GM12872 (cell line): ENCODE measurements around the gene PTGER3.

Source experiments
- CTCF ChIP-seq: IDR thresholded peaks from 3 replicates; pipeline ENCODE4 v1.5.1; 2011; ENCODE audit warnings: low read depth, mild to moderate bottlenecking, low read length, moderate library complexity; ENCODE audit not compliant: insufficient read depth

PTGER3 gene

GRCh38 chr1:71046891-71047634, 553 bp downstream of the PTGER3 start:
- no peak for TF ChIP-seq CTCF

GRCh38 chr1:71045463-71046028, 2.1 kb downstream of the PTGER3 start:
- no peak for TF ChIP-seq CTCF

- no peak for TF ChIP-seq CTCF
Measured at GRCh38 chr1:71044833-71045232, 2.8 kb downstream of the PTGER3 start.

GRCh38 chr1:71043065-71043464, 4.6 kb downstream of the PTGER3 start:
- no peak for TF ChIP-seq CTCF

- TF ChIP-seq CTCF, result no peak
Measured at GRCh38 chr1:71041806-71042205, 5.8 kb downstream of the PTGER3 start.

- TF ChIP-seq CTCF, result no peak
Measured at GRCh38 chr1:71039661-71040262, 7.9 kb downstream of the PTGER3 start.

- no peak for TF ChIP-seq CTCF
Measured at GRCh38 chr1:71038942-71039341, 8.7 kb downstream of the PTGER3 start.
